HL-60 (cell line): ENCODE results near the gene SRGAP3.

Experiments
- DNase-seq, 2 experiments: peaks; one replicate each; pipeline ENCODE4 v3.0.0-alpha.2; 2010 to 2020; ENCODE audit warnings: low read depth in 1 of 2, low spot score in 1 of 2
- H3K27ac ChIP-seq: fragments of 250-450 bp; sonication (Bioruptor Pico); replicated peaks from 2 replicates; pipeline ENCODE4 v1.5.1; 2020; ENCODE audit warnings: mild to moderate bottlenecking, moderate library complexity
- H3K27me3 ChIP-seq: fragments of 250-450 bp; sonication (Bioruptor Pico); 2 replicates; pipeline ENCODE4 v1.5.1; 2021; ENCODE audit warnings: mild to moderate bottlenecking, moderate library complexity; ENCODE audit not compliant: insufficient read depth, poor library complexity, severe bottlenecking
- H3K4me3 ChIP-seq: replicated peaks from 2 replicates; pipeline ENCODE4 v1.5.1; 2011; ENCODE audit warnings: mild to moderate bottlenecking, control low read depth, low read length; ENCODE audit not compliant: insufficient read depth
- CTCF ChIP-seq: IDR thresholded peaks from one replicate; pipeline ENCODE4 v1.5.1; 2011; ENCODE audit warnings: low read length, control low read depth, inconsistent platforms; ENCODE audit not compliant: insufficient read depth
- GABPA ChIP-seq: IDR thresholded peaks from 2 replicates; pipeline ENCODE4 v1.6.1; 2012; ENCODE audit warnings: low read depth
- POLR2AphosphoS5 ChIP-seq: IDR thresholded peaks from 2 replicates; pipeline ENCODE4 v1.6.1; 2012; ENCODE audit warnings: low read depth
- REST ChIP-seq: IDR thresholded peaks from 2 replicates; pipeline ENCODE4 v1.6.1; 2012; ENCODE audit warnings: low read depth; ENCODE audit not compliant: insufficient replicate concordance
- SPI1 ChIP-seq: IDR thresholded peaks from 2 replicates; pipeline ENCODE4 v1.6.1; 2012; ENCODE audit warnings: low read depth, mild to moderate bottlenecking, borderline replicate concordance

The SRGAP3 gene

GRCh38 chr3:9139366-9139765 is 110.1 kb downstream of the SRGAP3 start:
- Histone ChIP-seq H3K27me3 (peaks cover 13% of the 10 kb centered on the region), H3K27ac (no peak overlapping the region), H3K4me3 (no peak overlapping the region)
- TF ChIP-seq POLR2AphosphoS5 (no peak), REST (no peak), GABPA (no peak), CTCF (no peak), SPI1 (no peak)
- no peak for DNase-seq

- no peak for TF ChIP-seq GABPA
- no peak for TF ChIP-seq SPI1
- no peak for TF ChIP-seq REST
- no peak for TF ChIP-seq CTCF
- TF ChIP-seq POLR2AphosphoS5, result no peak
- Histone ChIP-seq H3K27ac (no peak overlapping the region), H3K27me3 (peaks cover 13% of the 10 kb centered on the region), H3K4me3 (no peak overlapping the region)
- no peak for DNase-seq
These were observed 111.8 kb downstream of the SRGAP3 start for GRCh38 chr3:9137676-9138075.

GRCh38 chr3:9136746-9137465 is 112.5 kb downstream of the SRGAP3 start:
- Histone ChIP-seq H3K4me3 (no peak overlapping the region), H3K27ac (no peak overlapping the region), H3K27me3 (peaks cover 13% of the 10 kb centered on the region)
- DNase-seq, result no peak
- TF ChIP-seq POLR2AphosphoS5, result no peak
- TF ChIP-seq GABPA, result no peak
- TF ChIP-seq REST, result no peak
- no peak for TF ChIP-seq SPI1
- no peak for TF ChIP-seq CTCF
